ENCODE data around the gene XYLT1. TPM values are rescaled to one million over a fixed set of nuclear protein-coding genes. Genes with fewer than 3 reads are reported as not detected.

Gene XYLT1
- total and polyA plus RNA-seq, 2 of the 4 experiments (the other 2 are of a cell fraction): 9.0 to 12.7 TPM

DNA sequence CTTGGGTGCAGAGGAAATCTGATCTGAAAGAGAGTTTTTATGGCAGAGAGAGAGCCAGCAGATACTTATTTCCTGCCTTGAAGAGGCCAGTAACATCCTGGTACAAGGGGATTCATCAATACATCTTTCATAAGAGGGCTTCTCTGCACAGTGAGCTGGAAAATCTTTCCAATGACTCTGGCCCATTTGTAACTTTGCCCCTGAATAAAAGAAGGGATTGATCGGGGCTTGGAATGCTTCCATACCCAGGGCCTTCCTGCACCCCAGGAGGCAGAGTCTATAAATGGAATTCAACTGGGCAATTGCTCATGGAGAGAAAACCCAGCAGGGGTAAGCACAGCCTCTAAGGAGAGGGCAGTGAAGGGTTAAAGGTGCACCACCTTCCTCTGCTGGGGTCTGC lies 163.3 kb downstream of the XYLT1 start:
- Histone ChIP-seq H4K91ac (ENCODE audit: insufficient read depth, low read depth, low read length) (no peak overlapping the region), H3K4me1 (ENCODE audit: control insufficient read depth, insufficient read depth, low read length) (no peaks in the 10 kb centered on the region), H2AK5ac (ENCODE audit: low read depth, low read length) (no peak overlapping the region), H3K36me3 (ENCODE audit: control insufficient read depth, insufficient read depth, low read length) (no peaks in the 10 kb centered on the region), H3K56ac (ENCODE audit: extremely low read depth, insufficient read depth, low read length) (no peak overlapping the region), H3K18ac (ENCODE audit: low read depth, low read length) (no peak overlapping the region), H3K9me3 (ENCODE audit: control insufficient read depth, insufficient read depth, low read length) (no peaks in the 10 kb centered on the region), H2BK15ac (ENCODE audit: low read depth, low read length) (no peak overlapping the region), H2BK20ac (ENCODE audit: low read depth, low read length) (no peak overlapping the region), H3K79me1 (ENCODE audit: low read depth in 1 of 2, low read length in 2 of 2) (peaks cover 0 to 18% of the 10 kb centered on the region in 2 experiments; a peak in 3 of 4 replicates), H2AK9ac (replicated peaks; ENCODE audit: low read depth, low read length, poor library complexity) (no peak overlapping the region), H3K4me3 (ENCODE audit: insufficient read depth, low read depth, low read length) (no peak overlapping the region), H3K27me3 (ENCODE audit: control insufficient read depth, insufficient read depth, low read length) (no peaks in the 10 kb centered on the region), H3K9me1 (ENCODE audit: insufficient read depth, low read length) (no peaks in the 10 kb centered on the region), H3K27ac (ENCODE audit: insufficient read depth, low read length) (no peak overlapping the region), H3K14ac (replicated peaks; ENCODE audit: low read depth, low read length) (no peak overlapping the region), H4K20me1 (ENCODE audit: insufficient read depth, low read length) (peaks cover 3% of the 10 kb centered on the region; the same call in 1 of the 2 replicates), H3K4me2 (ENCODE audit: low read depth, low read length) (no peak overlapping the region), H2AFZ (replicated peaks; ENCODE audit: low read length, poor library complexity) (no peak overlapping the region), H3K23ac (ENCODE audit: low read depth, low read length) (no peak overlapping the region), H3K4ac (ENCODE audit: low read depth, low read length) (no peak overlapping the region), H4K5ac (ENCODE audit: low read depth, low read length) (no peak overlapping the region), H2BK5ac (ENCODE audit: low read depth, low read length, poor library complexity, severe bottlenecking) (no peak overlapping the region), H3K9ac (ENCODE audit: low read depth, low read length) (no peak overlapping the region), H2BK120ac (ENCODE audit: low read depth, low read length) (no peak overlapping the region), H4K8ac (ENCODE audit: low read depth in 2 of 2, low read length in 2 of 2) (no peak overlapping the region)
- no CpG with 5 or more reads among the region's 1 CpG for WGBS, 2 experiments (ENCODE audit: extremely low coverage in 2 of 2, insufficient read length in 1 of 2)
- TF ChIP-seq POLR2A (IDR thresholded peaks at IDR 0.05; ENCODE audit: low read depth, low read length) (no peak), SMC3 (IDR thresholded peaks at IDR 0.05; ENCODE audit: low read depth, low read length) (no peak), MXI1 (IDR thresholded peaks at IDR 0.05; ENCODE audit: borderline replicate concordance, low read depth, low read length) (no peak), CEBPB (IDR thresholded peaks at IDR 0.05; ENCODE audit: low read depth, low read length) (no peak), FOS (IDR thresholded peaks at IDR 0.05; ENCODE audit: low read depth, low read length) (no peak), RFX5 (IDR thresholded peaks at IDR 0.05; ENCODE audit: low read depth, low read length) (no peak), RAD21 (IDR thresholded peaks at IDR 0.05; ENCODE audit: low read length) (no peak), RCOR1 (IDR thresholded peaks at IDR 0.05; ENCODE audit: insufficient replicate concordance, low read length) (no peak), MAZ (IDR thresholded peaks at IDR 0.05; ENCODE audit: borderline replicate concordance, low read depth, low read length) (no peak), MAFK (IDR thresholded peaks at IDR 0.05; ENCODE audit: low read depth, low read length) (no peak), NFE2L2 (IDR thresholded peaks at IDR 0.05; ENCODE audit: low read depth, low read length) (no peak), CHD1 (IDR thresholded peaks at IDR 0.05; ENCODE audit: low read depth, low read length) (no peak), BHLHE40 (IDR thresholded peaks at IDR 0.05; ENCODE audit: low read depth, low read length) (no peak)
- TF ChIP-seq, protein P1, sequence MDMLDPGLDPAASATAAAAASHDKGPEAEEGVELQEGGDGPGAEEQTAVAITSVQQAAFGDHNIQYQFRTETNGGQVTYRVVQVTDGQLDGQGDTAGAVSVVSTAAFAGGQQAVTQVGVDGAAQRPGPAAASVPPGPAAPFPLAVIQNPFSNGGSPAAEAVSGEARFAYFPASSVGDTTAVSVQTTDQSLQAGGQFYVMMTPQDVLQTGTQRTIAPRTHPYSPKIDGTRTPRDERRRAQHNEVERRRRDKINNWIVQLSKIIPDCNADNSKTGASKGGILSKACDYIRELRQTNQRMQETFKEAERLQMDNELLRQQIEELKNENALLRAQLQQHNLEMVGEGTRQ (IDR thresholded peaks at IDR 0.05; ENCODE audit: low read depth, low read length): no peak
- TF ChIP-seq, protein P2, sequence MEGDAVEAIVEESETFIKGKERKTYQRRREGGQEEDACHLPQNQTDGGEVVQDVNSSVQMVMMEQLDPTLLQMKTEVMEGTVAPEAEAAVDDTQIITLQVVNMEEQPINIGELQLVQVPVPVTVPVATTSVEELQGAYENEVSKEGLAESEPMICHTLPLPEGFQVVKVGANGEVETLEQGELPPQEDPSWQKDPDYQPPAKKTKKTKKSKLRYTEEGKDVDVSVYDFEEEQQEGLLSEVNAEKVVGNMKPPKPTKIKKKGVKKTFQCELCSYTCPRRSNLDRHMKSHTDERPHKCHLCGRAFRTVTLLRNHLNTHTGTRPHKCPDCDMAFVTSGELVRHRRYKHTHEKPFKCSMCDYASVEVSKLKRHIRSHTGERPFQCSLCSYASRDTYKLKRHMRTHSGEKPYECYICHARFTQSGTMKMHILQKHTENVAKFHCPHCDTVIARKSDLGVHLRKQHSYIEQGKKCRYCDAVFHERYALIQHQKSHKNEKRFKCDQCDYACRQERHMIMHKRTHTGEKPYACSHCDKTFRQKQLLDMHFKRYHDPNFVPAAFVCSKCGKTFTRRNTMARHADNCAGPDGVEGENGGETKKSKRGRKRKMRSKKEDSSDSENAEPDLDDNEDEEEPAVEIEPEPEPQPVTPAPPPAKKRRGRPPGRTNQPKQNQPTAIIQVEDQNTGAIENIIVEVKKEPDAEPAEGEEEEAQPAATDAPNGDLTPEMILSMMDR (conservative IDR thresholded peaks at IDR 0.05; ENCODE audit: low read depth, low read length): no peak
- TF ChIP-seq, protein P3, sequence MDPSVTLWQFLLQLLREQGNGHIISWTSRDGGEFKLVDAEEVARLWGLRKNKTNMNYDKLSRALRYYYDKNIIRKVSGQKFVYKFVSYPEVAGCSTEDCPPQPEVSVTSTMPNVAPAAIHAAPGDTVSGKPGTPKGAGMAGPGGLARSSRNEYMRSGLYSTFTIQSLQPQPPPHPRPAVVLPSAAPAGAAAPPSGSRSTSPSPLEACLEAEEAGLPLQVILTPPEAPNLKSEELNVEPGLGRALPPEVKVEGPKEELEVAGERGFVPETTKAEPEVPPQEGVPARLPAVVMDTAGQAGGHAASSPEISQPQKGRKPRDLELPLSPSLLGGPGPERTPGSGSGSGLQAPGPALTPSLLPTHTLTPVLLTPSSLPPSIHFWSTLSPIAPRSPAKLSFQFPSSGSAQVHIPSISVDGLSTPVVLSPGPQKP (IDR thresholded peaks at IDR 0.05; ENCODE audit: borderline replicate concordance, low read depth, low read length): no peak
- CTCF ChIA-PET: no interaction called here
- dilution Hi-C loops (cut with HindIII; ENCODE audit: low sequenced_read_pairs, unreplicated experiment): no loop called here
- in situ Hi-C loops (cut with MboI; ENCODE audit: low sequenced_read_pairs): no loop called here
- DNase-seq (no peak), ATAC-seq (ENCODE audit: low read depth) (no peak)
- no TSS peak for BruUV-seq (replicated peaks)
- POLR2A ChIA-PET (ENCODE audit: unreplicated experiment): no interaction called here
- intact Hi-C loops (cut with micrococcal nuclease): no loop called here
